A673 (cell line): ENCODE results near the gene DLG2. TPM values are rescaled to one million over a fixed set of nuclear protein-coding genes. Genes with fewer than 3 reads are reported as not detected.

ENCODE experiments used
- BruUV-seq: library from RNA; stranded (reverse); fragments of 400-500 nt; replicated peaks from 2 replicates; lab custom pipeline; 2021; lab: Mats Ljungman, UMichigan
- CTCF ChIA-PET: fragments of 300-600 bp; sonication (Branson Sonifier 250); formaldehyde crosslinking; loops from one replicate; lab custom pipeline; 2022; ENCODE audit warnings: antibody characterized with exemption; lab: Charles Lee
- POLR2A ChIA-PET: fragments of 300-600 bp; sonication (Branson Sonifier 250); formaldehyde crosslinking; loops from one replicate; lab custom pipeline; 2022; ENCODE audit warnings: antibody characterized with exemption; ENCODE audit not compliant: low non-redundant PET; lab: Charles Lee
- DNase-seq: peaks from one replicate; pipeline ENCODE4 v3.0.0-alpha.2; 2015; ENCODE audit warnings: low spot score
- H3K27ac ChIP-seq: fragments of 200-600 bp; sonication (generic); 2 replicates; pipeline ENCODE4 v1.5.1; 2016; ENCODE audit warnings: mixed run types, low read depth, mild to moderate bottlenecking, mixed read lengths, antibody characterized with exemption, low read length; ENCODE audit not compliant: poor library complexity, severe bottlenecking
- H3K27me3 ChIP-seq: fragments of 200-600 bp; sonication (generic); replicated peaks from 2 replicates; pipeline ENCODE4 v1.6.1; 2017; ENCODE audit warnings: mixed run types, low read depth, mild to moderate bottlenecking, mixed read lengths, antibody characterized with exemption, low read length; ENCODE audit not compliant: insufficient read depth, poor library complexity
- H3K36me3 ChIP-seq: fragments of 200-600 bp; sonication (generic); 2 replicates; pipeline ENCODE4 v1.6.1; 2016; ENCODE audit warnings: mixed run types, mild to moderate bottlenecking, mixed read lengths, antibody characterized with exemption, low read length; ENCODE audit not compliant: insufficient read depth, poor library complexity, severe bottlenecking
- H3K4me1 ChIP-seq: fragments of 200-600 bp; sonication (generic); 2 replicates; pipeline ENCODE4 v1.6.1; 2017; ENCODE audit warnings: mixed run types, mild to moderate bottlenecking, mixed read lengths, antibody characterized with exemption, low read length; ENCODE audit not compliant: insufficient read depth, poor library complexity, severe bottlenecking
- H3K4me3 ChIP-seq: fragments of 200-600 bp; sonication (generic); 2 replicates; pipeline ENCODE4 v1.5.1; 2016; ENCODE audit warnings: low read depth, mixed run types, mild to moderate bottlenecking, mixed read lengths, low read length; ENCODE audit not compliant: poor library complexity, severe bottlenecking
- H3K9me3 ChIP-seq: fragments of 200-600 bp; sonication (generic); 2 replicates; pipeline ENCODE4 v1.6.1; 2016; ENCODE audit warnings: mixed run types, low read depth, mild to moderate bottlenecking, mixed read lengths, antibody characterized with exemption, low read length; ENCODE audit not compliant: poor library complexity, severe bottlenecking
- EZH2 ChIP-seq: fragments of 200-600 bp; sonication (generic); IDR thresholded peaks from 2 replicates; pipeline ENCODE4 v1.6.1; 2017; ENCODE audit warnings: borderline replicate concordance, low read depth, mild to moderate bottlenecking, mixed read lengths, antibody characterized with exemption, low read length; ENCODE audit not compliant: poor library complexity, severe bottlenecking
- intact Hi-C: fragments of 100-400 bp; cut with micrococcal nuclease; formaldehyde crosslinking; loops from one replicate; pipeline ENCODE4 v1.10.0; 2022; ENCODE audit not compliant: unreplicated experiment
- total RNA-seq: library from RNA; stranded (reverse); gene quantifications from 2 replicates; pipeline ENCODE4 v1.2.3, GENCODE V29; 2021
- TF ChIP-seq, protein P1 (sequence below): fragments of 300-800, 200-600 bp; sonication (generic); conservative IDR thresholded peaks from 2 replicates; pipeline ENCODE4 v1.5.1; 2017; ENCODE audit warnings: low read depth, mild to moderate bottlenecking, antibody characterized with exemption, low read length, moderate library complexity, mixed read lengths

The DLG2 gene
- total RNA-seq, 1 experiment from 2014 or later: 277 TPM

DNA sequence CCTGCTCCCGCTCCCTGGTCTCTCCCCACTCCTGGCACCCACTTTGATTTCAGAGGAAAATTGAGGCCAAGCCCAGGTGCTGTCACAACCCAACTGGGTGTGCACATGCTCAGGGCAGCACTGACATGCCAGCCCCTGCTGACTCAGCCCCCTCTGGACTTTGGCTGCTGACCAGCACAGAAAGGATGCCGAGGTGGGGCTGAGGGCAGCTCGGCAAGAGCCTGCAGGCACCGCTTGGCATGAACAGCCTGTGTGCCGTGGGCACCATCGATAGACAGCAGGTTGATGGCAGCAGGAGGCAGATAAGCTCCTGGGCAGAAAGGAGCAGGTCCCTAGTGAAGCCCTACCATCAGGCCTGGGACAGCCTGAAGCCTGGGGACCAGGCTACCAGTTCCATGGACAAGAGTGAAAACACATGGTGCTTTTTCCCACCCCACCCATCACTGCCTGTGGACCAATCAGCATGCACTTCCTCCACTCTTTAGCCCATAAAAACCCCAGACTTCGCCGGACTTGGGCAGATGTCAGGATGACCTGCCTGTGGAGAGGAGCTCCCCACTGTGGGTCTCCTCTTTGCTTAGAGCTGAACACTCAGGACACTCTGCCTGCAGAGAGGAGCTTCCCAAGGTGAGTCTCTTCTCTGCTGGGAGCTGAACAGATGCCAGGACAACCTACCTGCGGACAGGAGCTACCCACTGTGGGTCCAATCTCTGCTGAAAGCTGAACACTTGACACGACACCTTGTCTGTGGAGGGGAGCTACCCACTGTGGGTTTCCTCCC is 832.3 kb downstream of the DLG2 start:
- no peaks in the 10 kb centered on the region for H3K4me1 ChIP-seq
- intact Hi-C loops: no loop called here
- ChIA-PET CTCF (no interaction called here), POLR2A (no interaction called here)
- H3K4me3 ChIP-seq: no peak overlapping the region
- no TSS peak for BruUV-seq
- H3K27ac ChIP-seq: no peak overlapping the region
- no peaks in the 10 kb centered on the region for H3K9me3 ChIP-seq
- no peak for DNase-seq
- TF ChIP-seq, protein P1, sequence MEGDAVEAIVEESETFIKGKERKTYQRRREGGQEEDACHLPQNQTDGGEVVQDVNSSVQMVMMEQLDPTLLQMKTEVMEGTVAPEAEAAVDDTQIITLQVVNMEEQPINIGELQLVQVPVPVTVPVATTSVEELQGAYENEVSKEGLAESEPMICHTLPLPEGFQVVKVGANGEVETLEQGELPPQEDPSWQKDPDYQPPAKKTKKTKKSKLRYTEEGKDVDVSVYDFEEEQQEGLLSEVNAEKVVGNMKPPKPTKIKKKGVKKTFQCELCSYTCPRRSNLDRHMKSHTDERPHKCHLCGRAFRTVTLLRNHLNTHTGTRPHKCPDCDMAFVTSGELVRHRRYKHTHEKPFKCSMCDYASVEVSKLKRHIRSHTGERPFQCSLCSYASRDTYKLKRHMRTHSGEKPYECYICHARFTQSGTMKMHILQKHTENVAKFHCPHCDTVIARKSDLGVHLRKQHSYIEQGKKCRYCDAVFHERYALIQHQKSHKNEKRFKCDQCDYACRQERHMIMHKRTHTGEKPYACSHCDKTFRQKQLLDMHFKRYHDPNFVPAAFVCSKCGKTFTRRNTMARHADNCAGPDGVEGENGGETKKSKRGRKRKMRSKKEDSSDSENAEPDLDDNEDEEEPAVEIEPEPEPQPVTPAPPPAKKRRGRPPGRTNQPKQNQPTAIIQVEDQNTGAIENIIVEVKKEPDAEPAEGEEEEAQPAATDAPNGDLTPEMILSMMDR: no peak
- no peak for TF ChIP-seq EZH2
- no peaks in the 10 kb centered on the region for H3K36me3 ChIP-seq
- H3K27me3 ChIP-seq: no peaks in the 10 kb centered on the region

DNA sequence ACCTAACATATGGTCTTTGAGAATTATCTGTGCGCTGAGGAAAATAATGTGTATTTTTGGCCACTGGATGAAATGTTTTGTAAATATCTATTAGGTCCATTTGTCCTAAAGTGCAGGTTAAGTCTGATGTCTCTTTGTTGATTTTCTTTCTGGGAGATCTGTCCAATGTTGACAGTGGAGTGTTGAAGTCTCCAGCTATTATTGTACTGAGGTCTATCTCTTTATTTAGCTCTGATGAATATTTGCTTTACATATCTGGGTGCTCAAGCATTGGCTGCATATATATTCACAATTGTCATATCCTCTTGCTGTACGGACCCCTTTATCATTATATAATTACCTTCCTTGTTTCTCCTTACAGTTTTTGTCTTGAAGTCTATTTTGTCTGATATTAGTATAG is 833.8 kb downstream of the DLG2 start:
- BruUV-seq: no TSS peak
- Histone ChIP-seq H3K4me1 (no peaks in the 10 kb centered on the region), H3K4me3 (no peak overlapping the region), H3K27ac (no peak overlapping the region), H3K9me3 (no peaks in the 10 kb centered on the region), H3K27me3 (no peaks in the 10 kb centered on the region), H3K36me3 (no peaks in the 10 kb centered on the region)
- TF ChIP-seq EZH2: no peak
- TF ChIP-seq, protein P1: no peak
- CTCF ChIA-PET: no interaction called here
- POLR2A ChIA-PET: no interaction called here
- DNase-seq: no peak
- intact Hi-C loops: no loop called here

DNA sequence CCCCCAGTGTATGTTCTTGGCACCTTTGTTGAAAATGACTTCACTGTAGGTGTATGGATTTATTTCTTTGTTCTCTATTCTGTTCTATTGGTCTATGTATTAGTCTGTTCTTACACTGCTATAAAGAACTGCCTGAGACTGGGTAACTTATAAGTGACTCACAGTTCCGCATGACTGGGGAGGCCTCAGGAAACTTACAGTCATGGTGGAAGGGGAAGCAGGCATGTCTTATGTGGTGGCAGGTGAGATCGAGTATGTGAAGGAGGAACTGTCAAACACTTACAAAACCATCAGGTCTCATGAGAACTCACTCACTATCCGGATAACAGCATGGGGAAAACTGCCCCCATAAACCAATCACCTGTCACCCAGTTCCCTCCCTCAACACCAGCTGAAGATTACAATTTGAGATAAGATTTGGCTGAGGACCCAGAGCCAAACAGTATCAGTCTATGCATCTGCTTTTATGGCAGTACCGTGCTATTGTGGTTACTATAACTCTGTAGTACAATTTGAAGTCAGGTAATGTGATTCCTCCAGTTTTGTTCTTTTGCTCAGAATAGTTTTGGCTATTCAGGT is 836.2 kb downstream of the DLG2 start:
- Histone ChIP-seq H3K27ac (no peak overlapping the region), H3K9me3 (no peaks in the 10 kb centered on the region), H3K36me3 (no peaks in the 10 kb centered on the region), H3K4me1 (no peaks in the 10 kb centered on the region), H3K27me3 (no peaks in the 10 kb centered on the region), H3K4me3 (no peak overlapping the region)
- DNase-seq: no peak
- intact Hi-C loops: no loop called here
- ChIA-PET CTCF (no interaction called here), POLR2A (no interaction called here)
- TF ChIP-seq, protein P1: no peak
- TF ChIP-seq EZH2: no peak
- no TSS peak for BruUV-seq
